ENCODE measurements around the gene EVI5. TPM values are rescaled to one million over a fixed set of nuclear protein-coding genes. Genes with fewer than 3 reads are reported as not detected.
"Not testable (repeated sequence)": the region's sequence is repeated elsewhere in the genome, so short reads cannot be mapped to it uniquely, and the experiment has no call there.

EVI5 gene
- total RNA-seq, 2 experiments from 2014 or later: 0.13 to 0.21 TPM

DNA sequence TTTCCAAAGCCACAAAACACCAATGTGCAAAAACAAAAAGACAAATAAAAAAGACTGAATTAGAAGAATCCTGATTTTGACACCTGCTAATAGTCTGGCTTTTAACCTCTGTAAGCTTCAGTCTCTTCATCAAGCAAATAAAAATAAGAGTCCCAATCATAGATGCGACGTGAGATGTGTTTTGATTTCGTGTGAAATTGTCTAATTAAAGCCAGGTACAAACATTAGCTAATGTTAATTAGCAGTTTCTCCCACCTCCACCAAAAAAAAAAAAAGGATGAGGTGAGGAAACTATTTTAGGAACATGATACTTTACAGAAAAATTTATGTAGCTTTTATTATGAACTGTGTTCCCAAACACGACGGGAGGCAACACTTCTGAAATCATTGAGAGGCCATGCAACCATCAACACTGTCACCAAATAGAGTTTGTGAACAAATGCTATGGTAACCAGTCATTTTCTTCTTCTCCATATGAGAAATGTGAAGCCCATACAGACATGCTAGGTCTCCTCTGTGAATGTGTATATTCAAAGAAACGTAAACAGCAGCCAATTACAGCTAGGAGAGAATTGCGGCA is 6.7 kb upstream of the EVI5 start:
- POLR2A ChIA-PET: no interaction called here
- H3K27me3 Mint-ChIP-seq (ENCODE audit: low read depth): peaks cover 68% of the 10 kb centered on the region

DNA sequence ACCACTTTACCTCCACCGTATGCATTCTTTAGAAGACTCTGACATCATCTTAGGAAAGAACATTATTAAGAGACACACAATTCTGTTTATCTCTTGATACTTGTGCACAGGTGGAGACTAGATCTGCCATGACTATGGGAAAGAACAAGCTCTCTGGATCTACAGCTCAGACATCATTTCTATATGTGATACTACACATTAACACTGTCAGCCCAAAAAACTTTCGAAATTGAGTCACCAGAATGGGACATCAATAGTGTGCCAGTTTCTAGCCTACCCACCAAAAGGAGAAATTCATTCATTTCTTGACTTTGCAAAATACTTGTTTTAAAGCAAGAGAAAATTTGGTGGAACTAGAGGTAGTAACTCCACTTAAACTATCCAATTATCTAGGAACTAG is 6.0 kb upstream of the EVI5 start:
- no peaks in the 10 kb centered on the region for H3K4me1 Mint-ChIP-seq (ENCODE audit: low read depth)
- no peaks in the 10 kb centered on the region for H3K36me3 Mint-ChIP-seq (ENCODE audit: low read depth)
- CTCF ChIA-PET: interaction anchor here (1.5 to 1.9 kb wide), 2 partner anchors 41 to 42 kb away, joined by 3 to 7 read pairs; no protein-coding TSS in a partner anchor
- ATAC-seq (no peak), DNase-seq (no peak)
- H3K4me3 Mint-ChIP-seq: no peak overlapping the region
- H3K9me3 Mint-ChIP-seq (ENCODE audit: insufficient read depth): no peaks in the 10 kb centered on the region
- POLR2A ChIA-PET: no interaction called here
- no peak overlapping the region for H3K27ac Mint-ChIP-seq
- H3K27me3 Mint-ChIP-seq (ENCODE audit: low read depth): peaks cover 69% of the 10 kb centered on the region

More for the DNA sequence above, 6.7 kb upstream of the EVI5 start:
- Mint-ChIP-seq H3K4me1 (ENCODE audit: low read depth) (no peaks in the 10 kb centered on the region), H3K4me3 (no peak overlapping the region), H3K9me3 (ENCODE audit: insufficient read depth) (no peaks in the 10 kb centered on the region), H3K27ac (no peak overlapping the region), H3K36me3 (ENCODE audit: low read depth) (no peaks in the 10 kb centered on the region)
- DNase-seq (no peak), ATAC-seq (no peak)
- CTCF ChIA-PET: interaction anchor here (1.5 to 1.9 kb wide), 2 partner anchors 41 to 43 kb away, joined by 3 to 7 read pairs; no protein-coding TSS in a partner anchor

DNA sequence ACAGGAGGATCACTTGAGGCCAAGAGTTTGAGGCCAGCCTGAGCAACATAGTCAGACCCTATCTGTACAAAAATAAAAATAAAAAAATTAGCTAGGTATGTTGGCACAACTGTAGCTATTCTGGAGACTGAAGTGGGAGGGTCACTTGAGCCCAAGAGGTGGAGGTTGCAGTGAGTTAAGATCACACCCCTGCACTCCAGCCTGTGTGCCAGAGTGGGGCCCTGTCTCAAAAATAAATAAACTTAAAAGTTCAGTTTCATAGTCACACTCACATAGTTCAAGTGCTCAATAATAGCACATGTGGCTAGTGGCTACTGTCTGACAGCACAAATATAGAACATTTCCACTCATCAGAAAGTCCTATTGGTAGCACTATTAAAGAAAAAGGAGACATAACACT is 5.2 kb upstream of the EVI5 start:
- ChIA-PET CTCF (interaction anchor here (1.0 to 1.9 kb wide), 3 partner anchors 28 to 42 kb away, joined by 3 to 7 read pairs (median 3); no protein-coding TSS in a partner anchor), POLR2A (no interaction called here)
- Mint-ChIP-seq H3K4me1 (ENCODE audit: low read depth) (peaks cover 5% of the 10 kb centered on the region), H3K9me3 (ENCODE audit: insufficient read depth) (no peaks in the 10 kb centered on the region), H3K36me3 (ENCODE audit: low read depth) (no peaks in the 10 kb centered on the region), H3K27me3 (ENCODE audit: low read depth) (peaks cover 70% of the 10 kb centered on the region), H3K27ac (no peak overlapping the region), H3K4me3 (no peak overlapping the region)
- DNase-seq (no peak), ATAC-seq (no peak)

DNA sequence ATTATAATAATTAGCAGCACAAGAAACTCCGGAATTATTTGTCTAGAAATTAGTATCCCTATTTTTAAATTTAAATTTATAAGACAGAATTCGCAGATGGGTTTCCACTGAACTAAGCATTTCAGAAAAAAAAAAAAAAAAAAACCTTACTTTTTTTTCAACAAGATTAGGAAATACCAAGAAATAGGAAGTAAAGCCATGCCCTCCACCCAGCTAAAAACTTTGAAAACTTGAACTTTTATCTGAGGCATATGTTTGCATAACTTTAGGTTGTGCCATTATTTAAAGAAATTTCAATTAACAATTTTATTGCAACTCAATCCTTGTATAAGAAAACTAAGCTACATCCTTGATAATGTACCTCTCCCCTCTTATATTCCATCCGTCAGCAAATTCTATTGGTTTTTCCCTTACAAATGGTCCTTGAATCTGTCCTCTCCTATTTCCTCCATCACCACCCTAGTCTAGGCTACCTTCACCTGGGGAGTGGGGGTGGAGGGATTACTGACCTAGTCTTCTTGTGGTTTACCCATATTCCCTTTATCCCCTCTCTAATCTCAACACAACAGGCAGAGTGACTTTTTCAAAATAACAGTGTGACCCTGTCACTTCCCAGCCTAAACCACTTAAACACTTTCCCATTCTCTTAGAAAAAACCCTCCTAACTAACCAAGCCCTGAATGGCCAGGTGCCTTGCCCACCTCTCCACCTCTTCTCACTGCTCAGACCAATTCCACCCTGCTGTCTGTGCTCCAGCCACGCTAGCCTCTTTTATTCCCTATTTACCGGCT is 1.4 kb upstream of the EVI5 start:
- Mint-ChIP-seq H3K4me3 (no peak overlapping the region), H3K36me3 (ENCODE audit: low read depth) (no peaks in the 10 kb centered on the region), H3K4me1 (ENCODE audit: low read depth) (peaks cover 15% of the 10 kb centered on the region), H3K27ac (no peak overlapping the region), H3K27me3 (ENCODE audit: low read depth) (peaks cover 61% of the 10 kb centered on the region), H3K9me3 (ENCODE audit: insufficient read depth) (no peaks in the 10 kb centered on the region)
- POLR2A ChIA-PET: interaction anchor here (1.2 kb wide), 1 partner anchor 45 kb away, joined by 3 read pairs; the partner anchor contains the start of gene RPL5
- ATAC-seq: no peak
- DNase-seq: no peak
- CTCF ChIA-PET: interaction anchor here (1.1 kb wide), 1 partner anchor 37 kb away, joined by 3 read pairs; no protein-coding TSS in a partner anchor

DNA sequence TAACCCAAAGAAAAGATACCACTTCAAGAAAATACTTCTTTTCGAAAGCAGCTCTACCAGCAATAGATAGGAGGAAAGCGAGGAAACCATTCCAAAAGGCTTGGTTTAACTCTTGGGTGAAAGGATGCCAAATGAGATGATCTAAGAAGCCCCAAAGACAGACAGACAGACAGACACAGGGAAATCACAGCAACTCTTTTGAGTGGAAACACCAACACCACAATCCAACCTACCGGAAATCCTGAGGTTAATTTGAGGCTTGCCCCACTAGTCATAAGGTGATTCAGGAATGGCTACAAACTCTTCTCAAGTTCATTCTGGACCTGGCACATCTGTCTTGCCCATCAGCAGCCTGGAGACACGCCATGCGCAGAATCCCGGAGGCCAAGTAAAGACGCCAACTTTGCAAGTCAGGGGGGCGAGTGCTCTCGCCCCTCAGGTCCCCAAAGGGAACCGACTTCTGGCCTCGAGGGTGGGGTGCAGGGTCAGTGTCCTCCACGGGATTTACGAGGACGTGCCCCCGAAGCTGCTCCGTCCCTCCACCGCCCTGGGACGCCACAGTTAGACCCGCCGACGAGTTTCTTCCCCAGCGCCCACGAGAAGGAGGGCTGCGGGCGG is 778 bp downstream of the EVI5 start:
- no peaks in the 10 kb centered on the region for H3K9me3 Mint-ChIP-seq (ENCODE audit: insufficient read depth)
- H3K36me3 Mint-ChIP-seq (ENCODE audit: low read depth): no peaks in the 10 kb centered on the region
- CTCF ChIA-PET: no interaction called here
- DNase-seq: peak; percentile 69
- POLR2A ChIA-PET: no interaction called here
- peak; percentile 54 for ATAC-seq
- H3K4me3 Mint-ChIP-seq: peak overlapping the region; percentile 56
- peaks cover 55% of the 10 kb centered on the region for H3K27me3 Mint-ChIP-seq (ENCODE audit: low read depth)
- peaks cover 15% of the 10 kb centered on the region for H3K4me1 Mint-ChIP-seq (ENCODE audit: low read depth)
- no peak overlapping the region for H3K27ac Mint-ChIP-seq

DNA sequence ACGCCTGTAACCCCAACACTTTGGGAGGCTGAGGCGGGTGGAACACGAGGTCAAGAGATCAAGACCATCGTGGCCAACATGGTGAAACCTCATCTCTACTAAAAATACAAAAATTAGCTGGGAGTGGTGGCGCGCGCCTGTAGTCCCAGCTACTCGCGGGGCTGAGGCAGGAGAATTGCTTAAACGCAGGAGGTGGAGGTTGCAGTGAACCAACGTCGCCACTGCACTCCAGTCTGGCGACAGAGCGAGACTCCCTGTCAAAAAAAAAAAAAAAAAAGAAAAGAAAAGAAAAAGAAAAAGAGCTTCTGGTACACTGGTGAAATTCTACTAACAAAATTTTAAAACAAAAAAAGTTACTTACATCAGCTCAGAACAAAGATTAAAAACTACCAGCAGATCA is 1.4 kb downstream of the EVI5 start:
- DNase-seq; ATAC-seq; H3K4me3 Mint-ChIP-seq; H3K9me3 Mint-ChIP-seq (ENCODE audit: insufficient read depth); H3K36me3 Mint-ChIP-seq (ENCODE audit: low read depth); CTCF ChIA-PET; POLR2A ChIA-PET; H3K27ac Mint-ChIP-seq: not testable (repeated sequence)
- Mint-ChIP-seq H3K4me1 (ENCODE audit: low read depth) (peaks cover 15% of the 10 kb centered on the region), H3K27me3 (ENCODE audit: low read depth) (peaks cover 60% of the 10 kb centered on the region)

DNA sequence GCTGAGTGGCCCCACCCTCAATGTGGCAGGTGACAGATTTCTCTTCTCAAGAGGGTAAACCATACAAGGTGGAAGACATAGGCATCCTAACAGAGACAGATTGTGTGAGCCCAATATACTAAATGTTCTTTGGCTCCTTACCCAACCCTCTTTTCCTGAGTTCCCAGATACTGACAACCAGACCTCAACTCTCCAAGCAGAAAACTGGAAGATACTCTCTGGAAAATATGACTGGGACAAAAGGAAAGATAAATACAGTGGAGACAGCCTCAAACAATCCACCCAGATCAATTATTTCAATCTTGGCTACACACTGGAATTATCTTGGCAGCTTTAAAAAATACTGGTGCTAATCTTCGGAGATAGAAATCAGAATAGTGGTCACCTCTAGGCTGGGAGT is 6.5 kb downstream of the EVI5 start:
- DNase-seq: no peak
- H3K27ac Mint-ChIP-seq: no peak overlapping the region
- H3K9me3 Mint-ChIP-seq (ENCODE audit: insufficient read depth): no peaks in the 10 kb centered on the region
- ATAC-seq: no peak
- POLR2A ChIA-PET: no interaction called here
- H3K4me1 Mint-ChIP-seq (ENCODE audit: low read depth): no peaks in the 10 kb centered on the region
- H3K27me3 Mint-ChIP-seq (ENCODE audit: low read depth): peaks cover 61% of the 10 kb centered on the region
- H3K4me3 Mint-ChIP-seq: no peak overlapping the region
- no peaks in the 10 kb centered on the region for H3K36me3 Mint-ChIP-seq (ENCODE audit: low read depth)
- CTCF ChIA-PET: no interaction called here

DNA sequence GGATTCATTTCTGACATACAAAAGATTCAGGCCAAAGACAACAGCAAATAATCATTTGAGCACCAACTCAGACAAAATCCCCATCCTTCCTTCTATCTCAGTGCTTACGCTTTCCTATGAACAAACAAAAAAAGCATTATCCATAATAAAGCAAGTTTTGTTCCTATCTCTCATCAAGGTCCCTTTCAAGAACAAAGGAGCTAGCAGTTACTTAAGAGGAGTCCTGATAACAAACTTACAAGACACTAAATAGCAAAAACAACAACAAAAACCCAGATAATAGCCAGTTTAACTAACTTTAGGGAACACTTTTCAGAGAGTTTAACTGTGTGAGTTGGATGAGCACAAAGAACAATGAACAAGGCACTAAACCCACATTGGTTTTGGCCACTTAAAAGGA is 10.5 kb downstream of the EVI5 start:
- ChIA-PET CTCF (interaction anchor here (1.0 kb wide), 1 partner anchor 25 kb away, joined by 3 read pairs; no protein-coding TSS in a partner anchor), POLR2A (no interaction called here)
- ATAC-seq (no peak), DNase-seq (no peak)
- H3K4me1 Mint-ChIP-seq (ENCODE audit: low read depth): no peaks in the 10 kb centered on the region
- no peaks in the 10 kb centered on the region for H3K9me3 Mint-ChIP-seq (ENCODE audit: insufficient read depth)
- no peaks in the 10 kb centered on the region for H3K36me3 Mint-ChIP-seq (ENCODE audit: low read depth)
- no peak overlapping the region for H3K27ac Mint-ChIP-seq
- H3K27me3 Mint-ChIP-seq (ENCODE audit: low read depth): peaks cover 47% of the 10 kb centered on the region
- no peak overlapping the region for H3K4me3 Mint-ChIP-seq

DNA sequence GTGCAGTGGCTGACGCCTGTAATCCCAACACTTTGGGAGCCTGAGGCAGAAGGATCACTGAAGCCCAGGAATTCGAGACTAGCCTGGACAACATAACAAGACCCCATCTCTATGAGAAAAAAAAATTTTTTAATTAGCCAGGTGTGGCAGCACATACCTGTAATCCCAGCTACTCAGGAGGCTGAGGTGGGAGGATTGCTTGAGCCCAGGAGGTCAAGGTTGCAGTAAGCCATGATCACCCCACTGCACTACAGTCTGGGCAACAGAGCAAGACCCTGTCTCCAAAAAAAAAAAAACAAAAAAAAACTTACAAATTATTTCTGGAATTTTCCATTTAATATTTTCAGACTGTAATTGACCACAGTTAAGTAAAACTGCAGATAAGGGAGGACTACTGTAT is 11.2 kb downstream of the EVI5 start:
- H3K27ac Mint-ChIP-seq; CTCF ChIA-PET; ATAC-seq; POLR2A ChIA-PET; DNase-seq; H3K4me1 Mint-ChIP-seq (ENCODE audit: low read depth); H3K36me3 Mint-ChIP-seq (ENCODE audit: low read depth); H3K4me3 Mint-ChIP-seq; H3K9me3 Mint-ChIP-seq (ENCODE audit: insufficient read depth): not testable (repeated sequence)
- H3K27me3 Mint-ChIP-seq (ENCODE audit: low read depth): peaks cover 46% of the 10 kb centered on the region

DNA sequence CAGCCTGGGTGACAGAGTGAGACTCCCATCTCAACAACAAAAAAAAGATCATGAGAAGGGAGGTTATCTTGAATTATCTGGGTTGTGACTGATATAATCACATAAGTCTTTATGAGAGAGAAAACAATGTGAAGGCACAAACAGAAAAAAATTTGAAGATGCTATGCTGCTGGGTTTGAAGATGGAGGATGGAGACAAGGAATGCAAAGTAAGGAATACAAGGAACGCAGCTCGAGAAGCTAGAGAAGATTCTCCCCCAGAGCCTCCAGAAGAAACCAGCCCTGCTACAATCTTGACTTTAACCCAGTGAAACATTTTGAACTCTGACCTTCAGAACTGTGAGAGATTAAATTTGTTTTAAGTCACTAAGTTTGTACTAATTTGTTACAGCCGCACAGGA is 15.1 kb downstream of the EVI5 start:
- H3K27me3 Mint-ChIP-seq (ENCODE audit: low read depth): peaks cover 28% of the 10 kb centered on the region
- no peak overlapping the region for H3K4me3 Mint-ChIP-seq
- H3K36me3 Mint-ChIP-seq (ENCODE audit: low read depth): no peaks in the 10 kb centered on the region
- no peak overlapping the region for H3K27ac Mint-ChIP-seq
- ChIA-PET CTCF (interaction anchor here (0.6 to 2.1 kb wide), 2 partner anchors 21 kb away, joined by 3 to 6 read pairs; no protein-coding TSS in a partner anchor), POLR2A (no interaction called here)
- no peak for ATAC-seq
- H3K9me3 Mint-ChIP-seq (ENCODE audit: insufficient read depth): no peaks in the 10 kb centered on the region
- H3K4me1 Mint-ChIP-seq (ENCODE audit: low read depth): no peaks in the 10 kb centered on the region
- DNase-seq: no peak

DNA sequence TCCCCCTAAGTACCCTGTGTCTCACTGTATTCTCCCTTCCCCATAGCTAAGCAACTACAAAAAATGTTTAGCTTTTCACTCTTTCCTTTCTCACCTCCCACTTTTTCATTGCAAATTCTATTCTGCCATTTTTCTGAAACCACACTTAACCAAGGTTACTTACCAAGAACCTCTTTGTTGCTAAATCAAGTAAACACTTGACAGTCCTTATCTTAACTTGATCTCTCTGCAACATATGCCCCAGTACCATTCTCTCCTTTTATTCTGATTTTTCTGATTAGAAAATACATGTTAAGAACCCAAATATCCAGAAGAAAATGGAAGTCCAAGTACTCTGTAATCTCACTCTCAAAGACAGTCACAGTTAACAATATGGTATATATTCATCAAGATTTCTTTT is 16.0 kb downstream of the EVI5 start:
- ChIA-PET CTCF (interaction anchor here (2.1 kb wide), 1 partner anchor 20 kb away, joined by 6 read pairs; no protein-coding TSS in a partner anchor), POLR2A (no interaction called here)
- peaks cover 21% of the 10 kb centered on the region for H3K27me3 Mint-ChIP-seq (ENCODE audit: low read depth)
- DNase-seq (no peak), ATAC-seq (no peak)
- no peaks in the 10 kb centered on the region for H3K36me3 Mint-ChIP-seq (ENCODE audit: low read depth)
- no peak overlapping the region for H3K4me3 Mint-ChIP-seq
- no peak overlapping the region for H3K27ac Mint-ChIP-seq
- H3K9me3 Mint-ChIP-seq (ENCODE audit: insufficient read depth): no peaks in the 10 kb centered on the region
- H3K4me1 Mint-ChIP-seq (ENCODE audit: low read depth): no peaks in the 10 kb centered on the region

DNA sequence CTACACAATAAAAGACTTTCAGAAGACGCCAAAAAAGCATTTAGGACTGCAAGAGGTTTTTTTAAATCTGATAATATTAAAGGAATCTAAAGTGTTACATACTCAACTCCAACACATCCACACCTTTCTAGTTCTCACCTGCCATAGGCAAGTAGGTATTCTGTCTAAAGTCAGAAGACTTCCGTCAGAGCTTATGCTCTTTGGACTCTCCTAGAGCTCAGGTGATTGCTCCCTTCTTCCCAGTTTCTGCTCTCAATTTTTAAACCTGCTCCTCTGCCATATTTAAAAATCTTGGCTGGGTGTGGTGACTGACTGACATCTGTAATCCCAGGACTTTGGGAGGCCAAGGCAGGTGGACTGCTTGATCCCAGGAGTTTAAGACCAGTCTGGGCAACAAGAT is 16.6 kb downstream of the EVI5 start:
- CTCF ChIA-PET: interaction anchor here (2.1 kb wide), 1 partner anchor 19 kb away, joined by 6 read pairs; no protein-coding TSS in a partner anchor
- ATAC-seq (no peak), DNase-seq (no peak)
- POLR2A ChIA-PET: no interaction called here
- Mint-ChIP-seq H3K4me1 (ENCODE audit: low read depth) (no peaks in the 10 kb centered on the region), H3K36me3 (ENCODE audit: low read depth) (no peaks in the 10 kb centered on the region), H3K27me3 (ENCODE audit: low read depth) (peaks cover 19% of the 10 kb centered on the region), H3K4me3 (no peak overlapping the region), H3K27ac (no peak overlapping the region), H3K9me3 (ENCODE audit: insufficient read depth) (no peaks in the 10 kb centered on the region)

Measured in activated CD8-positive, alpha-beta T cell treated with anti-CD3 and anti-CD28 coated beads, Interleukin-2, amount 10 ng/mL, durations not matched to agents 7 days and 5 days (primary cell).